Endothelial cell of umbilical vein (primary cell): ENCODE data around the gene PARN. TPM values are rescaled to one million over a fixed set of nuclear protein-coding genes. Genes with fewer than 3 reads are reported as not detected.

Experiments used
- BruUV-seq: library from RNA; stranded (reverse); fragments of 400-500 nt; replicated peaks from 2 replicates; lab custom pipeline; 2021; lab: Mats Ljungman, UMichigan
- CTCF ChIA-PET: fragments of 300-600, 350-600 bp; sonication (Branson Sonifier 250); formaldehyde crosslinking; loops from one replicate; lab custom pipeline; 2021; ENCODE audit warnings: antibody characterized with exemption, inconsistent platforms; lab: Charles Lee
- POLR2A ChIA-PET: fragments of 300-600, 350-600 bp; sonication (Branson Sonifier 250); formaldehyde crosslinking; loops from one replicate; lab custom pipeline; 2021; ENCODE audit warnings: antibody characterized with exemption, inconsistent platforms; lab: Charles Lee
- DNase-seq: peaks from one replicate; pipeline ENCODE4 v3.0.0-alpha.2; 2011; ENCODE audit warnings: low read depth, low spot score
- FAIRE-seq: peaks from 2 replicates; lab custom pipeline; 2011; peaks lifted over from hg19 to GRCh38; lab: Jason Lieb, UNC
- H2AFZ ChIP-seq: 2 replicates; pipeline ENCODE4 v1.6.0; 2012; ENCODE audit warnings: low read depth, low read length, control low read depth, inconsistent platforms
- H3K27ac ChIP-seq: 2 replicates; pipeline ENCODE4 v1.5.1; 2011; ENCODE audit warnings: low read depth, mild to moderate bottlenecking, control low read depth, low read length, moderate library complexity; ENCODE audit not compliant: insufficient read depth
- H3K27me3 ChIP-seq, 2 experiments: 2 replicates each; pipeline versions ENCODE4 v1.6.0 to v1.6.1; 2011; ENCODE audit warnings: low read length in 2 of 2, mixed read lengths in 1 of 2; ENCODE audit not compliant: control insufficient read depth in 2 of 2, insufficient read depth in 2 of 2
- H3K36me3 ChIP-seq, 2 experiments: 2 replicates in 1 of 2; 3 replicates in 1 of 2; pipeline ENCODE4 v1.5.1; 2011; ENCODE audit warnings: low read length in 2 of 2, mild to moderate bottlenecking in 1 of 2, moderate library complexity in 1 of 2; ENCODE audit not compliant: control insufficient read depth in 2 of 2, insufficient read depth in 2 of 2; ENCODE audit errors: extremely low read depth in 1 of 2
- H3K4me1 ChIP-seq: 3 replicates; pipeline ENCODE4 v1.5.1; 2011; ENCODE audit warnings: mild to moderate bottlenecking, low read length; ENCODE audit not compliant: control insufficient read depth, insufficient read depth; ENCODE audit errors: extremely low read depth
- H3K4me2 ChIP-seq: 2 replicates; pipeline ENCODE4 v1.6.1; 2011; ENCODE audit warnings: low read length, control low read depth, mixed read lengths; ENCODE audit not compliant: insufficient read depth
- H3K4me3 ChIP-seq, 3 experiments: fragments of 200-600 bp in 1 of 3; sonication (generic), shearing (Covaris generic) in 1 of 3; replicated peaks in 1 of 3; 2 replicates each; pipeline ENCODE4 v1.5.1; 2011 to 2016; ENCODE audit warnings: control low read depth in 3 of 3, low read length in 3 of 3, mild to moderate bottlenecking in 2 of 3, inconsistent platforms in 1 of 3, low read depth in 1 of 3, moderate library complexity in 1 of 3; ENCODE audit not compliant: insufficient read depth in 1 of 3
- H3K79me2 ChIP-seq: 2 replicates; pipeline ENCODE4 v1.6.0; 2012; ENCODE audit warnings: low read length, inconsistent platforms; ENCODE audit not compliant: control insufficient read depth, insufficient read depth
- H3K9ac ChIP-seq: replicated peaks from 2 replicates; pipeline ENCODE3; 2011; ENCODE audit warnings: low read length, control low read depth; ENCODE audit not compliant: insufficient read depth; ENCODE audit errors: extremely low read depth
- H3K9me1 ChIP-seq: replicated peaks from 3 replicates; pipeline ENCODE4 v1.6.0; 2011; ENCODE audit warnings: mild to moderate bottlenecking, low read length; ENCODE audit not compliant: control insufficient read depth, insufficient read depth; ENCODE audit errors: extremely low read depth
- H3K9me3 ChIP-seq: replicated peaks from 2 replicates; pipeline ENCODE4 v1.5.1; 2012; ENCODE audit warnings: low read length, inconsistent platforms; ENCODE audit not compliant: control insufficient read depth, insufficient read depth
- H4K20me1 ChIP-seq: replicated peaks from 2 replicates; pipeline ENCODE3; 2011; ENCODE audit warnings: mild to moderate bottlenecking, low read length; ENCODE audit not compliant: control insufficient read depth, insufficient read depth; ENCODE audit errors: extremely low read depth
- EZH2 ChIP-seq: IDR thresholded peaks from 2 replicates; pipeline ENCODE4 v1.6.1; 2012; ENCODE audit warnings: borderline replicate concordance, low read depth, mild to moderate bottlenecking, moderate library complexity, low read length, inconsistent platforms; ENCODE audit not compliant: severe bottlenecking
- FOS ChIP-seq: IDR thresholded peaks from 2 replicates; pipeline ENCODE4 v1.6.1; 2011; ENCODE audit warnings: mild to moderate bottlenecking, low read length, moderate library complexity, borderline replicate concordance; ENCODE audit not compliant: insufficient read depth
- GATA2 ChIP-seq: IDR thresholded peaks from 2 replicates; pipeline ENCODE4 v1.7.0; 2011; ENCODE audit warnings: low read depth, mild to moderate bottlenecking, moderate library complexity, mixed read lengths, low read length; ENCODE audit not compliant: insufficient read length, insufficient read depth
- JUN ChIP-seq: IDR thresholded peaks from 2 replicates; pipeline ENCODE4 v1.6.1; 2011; ENCODE audit warnings: borderline replicate concordance, low read depth; ENCODE audit not compliant: insufficient read length, insufficient read depth
- MAX ChIP-seq: IDR thresholded peaks from 2 replicates; pipeline ENCODE4 v1.6.1; 2011; ENCODE audit not compliant: insufficient read depth, insufficient read length
- MYC ChIP-seq: IDR thresholded peaks from one replicate; pipeline ENCODE4 v1.6.1; 2011; ENCODE audit warnings: mild to moderate bottlenecking, low read depth, low read length
- POLR2A ChIP-seq: IDR thresholded peaks from 2 replicates; pipeline ENCODE4 v1.6.1; 2012; ENCODE audit warnings: low read depth, mild to moderate bottlenecking, control low read depth, low read length
- POLR2AphosphoS5 ChIP-seq: IDR thresholded peaks from 2 replicates; pipeline ENCODE4 v1.6.1; 2012; ENCODE audit warnings: low read depth, mild to moderate bottlenecking, control low read depth, low read length, moderate library complexity; ENCODE audit not compliant: insufficient read depth
- dilution Hi-C: fragments of 300-500 bp; cut with MboI; formaldehyde crosslinking; loops from one replicate; pipeline ENCODE4 v1.15.0; 2019; ENCODE audit warnings: low sequenced_read_pairs; ENCODE audit not compliant: extremely low pct_ligation_motif_present
- intact Hi-C: fragments of 100-400 bp; cut with micrococcal nuclease; formaldehyde crosslinking; loops from one replicate; pipeline ENCODE4 v1.10.0; 2022
- polyA plus RNA-seq, 4 experiments: library from polyadenylated mRNA; depleted of rRNA in 3 of 4; stranded (reverse) in 3 of 4; unstranded in 1 of 4; fragments of >200 nt; gene quantifications; 2 replicates each; pipeline versions ENCODE4 v1.2.1 to v1.2.3, GENCODE V29; 2011 to 2012; ENCODE audit warnings: missing spikeins in 1 of 4
- total RNA-seq: library from RNA; stranded (reverse); gene quantifications from 2 replicates; pipeline ENCODE4 v1.2.3, GENCODE V29; 2021
- TF ChIP-seq, protein P1 (sequence below), 2 donors: IDR thresholded peaks; 1 replicate in 1 of 2; 2 replicates in 1 of 2; pipeline ENCODE4 v1.5.1; 2011; ENCODE audit warnings: low read length in 2 of 2, mild to moderate bottlenecking in 2 of 2, moderate library complexity in 2 of 2, control low read depth in 1 of 2, inconsistent platforms in 1 of 2, low read depth in 1 of 2; ENCODE audit not compliant: insufficient read depth in 1 of 2; ENCODE audit errors: extremely low read depth in 1 of 2

Gene PARN
- total and polyA plus RNA-seq, 2 donors (not counting 3 experiments of a cell fraction or from before 2014, with no cell fraction given), result 16.9 to 24.6 TPM

DNA sequence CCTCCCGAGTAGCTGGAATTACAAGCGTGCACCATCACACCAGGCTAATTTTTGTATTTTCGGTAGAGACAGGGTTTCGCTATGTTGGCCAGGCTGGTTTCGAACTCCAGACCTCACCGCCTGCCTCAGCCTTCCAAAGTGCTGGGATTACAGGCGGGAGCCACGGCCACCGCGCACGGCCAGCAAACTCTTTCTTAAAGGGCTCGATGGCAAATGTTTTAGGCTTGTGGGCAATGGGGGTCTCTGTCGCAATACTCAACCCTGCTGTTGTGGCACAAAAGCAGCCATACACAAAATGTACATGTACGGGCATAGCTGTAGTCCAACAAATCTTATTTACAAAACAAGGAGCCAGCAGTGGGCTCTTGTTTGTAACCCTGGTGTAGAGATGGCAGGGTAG is 18.4 kb downstream of the PARN start:
- no peaks in the 10 kb centered on the region for H4K20me1 ChIP-seq
- no peaks in the 10 kb centered on the region for H3K9me3 ChIP-seq
- intact Hi-C loops, result no loop called here
- no peak for DNase-seq
- H3K27me3 ChIP-seq, result no peaks in the 10 kb centered on the region
- H3K4me2 ChIP-seq, result no peak overlapping the region
- no peaks in the 10 kb centered on the region for H3K4me1 ChIP-seq
- H3K79me2 ChIP-seq, result no peaks in the 10 kb centered on the region
- no peak for FAIRE-seq
- no peak overlapping the region for H2AFZ ChIP-seq
- dilution Hi-C loops, result no loop called here
- CTCF ChIA-PET, result interaction anchor here (0.7 to 1.9 kb wide), 2 partner anchors 12 to 18 kb away, joined by 3 to 5 read pairs; no protein-coding TSS in a partner anchor
- no peak for TF ChIP-seq MAX
- H3K27ac ChIP-seq, result no peak overlapping the region
- peaks cover 10 to 17% of the 10 kb centered on the region in 2 experiments for H3K36me3 ChIP-seq
- H3K9ac ChIP-seq, result no peak overlapping the region
- POLR2A ChIA-PET, result interaction anchor here (0.6 kb wide), 1 partner anchor 226 kb away, joined by 6 read pairs; no protein-coding TSS in a partner anchor
- no TSS peak for BruUV-seq
- no peaks in the 10 kb centered on the region for H3K9me1 ChIP-seq
- no peak overlapping the region for H3K4me3 ChIP-seq

GRCh38 chr16:14609716-14610115 is 20.3 kb downstream of the PARN start:
- Histone ChIP-seq H3K4me3 (no peak overlapping the region), H4K20me1 (no peaks in the 10 kb centered on the region), H3K4me1 (no peaks in the 10 kb centered on the region), H3K9me3 (no peaks in the 10 kb centered on the region), H3K27ac (no peak overlapping the region), H3K4me2 (no peak overlapping the region), H3K36me3 (peaks cover 10 to 13% of the 10 kb centered on the region in 2 experiments), H3K9me1 (no peaks in the 10 kb centered on the region), H3K27me3 (no peaks in the 10 kb centered on the region), H3K79me2 (no peaks in the 10 kb centered on the region), H2AFZ (no peak overlapping the region), H3K9ac (no peak overlapping the region)
- FAIRE-seq, result no peak
- no TSS peak for BruUV-seq
- DNase-seq, result no peak
- dilution Hi-C loops (no loop called here), intact Hi-C loops (no loop called here)
- POLR2A ChIA-PET, result no interaction called here
- CTCF ChIA-PET, result no interaction called here
- TF ChIP-seq MYC (no peak), POLR2AphosphoS5 (no peak), MAX (no peak), GATA2 (no peak), FOS (no peak), JUN (no peak), POLR2A (no peak), EZH2 (no peak)
- TF ChIP-seq, protein P1, sequence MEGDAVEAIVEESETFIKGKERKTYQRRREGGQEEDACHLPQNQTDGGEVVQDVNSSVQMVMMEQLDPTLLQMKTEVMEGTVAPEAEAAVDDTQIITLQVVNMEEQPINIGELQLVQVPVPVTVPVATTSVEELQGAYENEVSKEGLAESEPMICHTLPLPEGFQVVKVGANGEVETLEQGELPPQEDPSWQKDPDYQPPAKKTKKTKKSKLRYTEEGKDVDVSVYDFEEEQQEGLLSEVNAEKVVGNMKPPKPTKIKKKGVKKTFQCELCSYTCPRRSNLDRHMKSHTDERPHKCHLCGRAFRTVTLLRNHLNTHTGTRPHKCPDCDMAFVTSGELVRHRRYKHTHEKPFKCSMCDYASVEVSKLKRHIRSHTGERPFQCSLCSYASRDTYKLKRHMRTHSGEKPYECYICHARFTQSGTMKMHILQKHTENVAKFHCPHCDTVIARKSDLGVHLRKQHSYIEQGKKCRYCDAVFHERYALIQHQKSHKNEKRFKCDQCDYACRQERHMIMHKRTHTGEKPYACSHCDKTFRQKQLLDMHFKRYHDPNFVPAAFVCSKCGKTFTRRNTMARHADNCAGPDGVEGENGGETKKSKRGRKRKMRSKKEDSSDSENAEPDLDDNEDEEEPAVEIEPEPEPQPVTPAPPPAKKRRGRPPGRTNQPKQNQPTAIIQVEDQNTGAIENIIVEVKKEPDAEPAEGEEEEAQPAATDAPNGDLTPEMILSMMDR (IDR thresholded peaks at IDR 0.05; ENCODE audit: extremely low read depth in 1 of 2, insufficient read depth in 1 of 2, low read depth in 1 of 2, low read length in 2 of 2), result no peak
